GM21528 (cell line): Measurements from ENCODE around the gene OR5AU1.

ENCODE experiments used
- ATAC-seq: cut with Tn5 transposase; IDR thresholded peaks from one replicate; pipeline ENCODE4 v1.9.1; 2021; ENCODE audit warnings: mild to moderate bottlenecking, moderate library complexity; ENCODE audit not compliant: unreplicated experiment, low FRiP score

The OR5AU1 gene

GRCh38 chr14:21109377-21110138 is 46.3 kb downstream of the OR5AU1 start:
- no peak for ATAC-seq

GRCh38 chr14:21108791-21109190 is 47.1 kb downstream of the OR5AU1 start:
- ATAC-seq, result no peak

DNA sequence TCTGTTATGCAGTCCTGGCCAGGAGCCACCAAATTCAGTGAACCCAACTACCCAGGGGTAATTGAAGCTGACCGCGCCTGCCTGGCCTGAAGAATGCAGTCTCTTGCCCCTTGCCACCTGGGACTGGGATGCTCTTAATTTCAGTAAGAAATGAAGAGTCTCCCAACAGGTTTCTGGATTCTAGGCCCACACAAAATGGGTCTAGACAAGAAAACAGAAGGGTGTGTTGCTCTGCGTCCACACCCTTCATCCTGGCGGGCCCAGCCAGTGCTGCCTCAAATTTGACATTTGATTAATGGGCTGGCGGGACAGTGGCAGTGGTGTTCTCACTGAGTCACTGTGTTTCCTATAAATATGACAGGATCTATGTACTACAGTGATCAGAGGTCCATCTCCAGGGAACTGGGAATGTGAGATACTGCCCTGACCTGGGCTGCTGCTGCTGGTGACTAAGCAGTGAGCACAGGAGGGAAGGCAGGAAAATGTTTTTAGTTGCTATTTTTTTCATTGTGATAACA is 48.5 kb downstream of the OR5AU1 start:
- ATAC-seq, result no peak

DNA sequence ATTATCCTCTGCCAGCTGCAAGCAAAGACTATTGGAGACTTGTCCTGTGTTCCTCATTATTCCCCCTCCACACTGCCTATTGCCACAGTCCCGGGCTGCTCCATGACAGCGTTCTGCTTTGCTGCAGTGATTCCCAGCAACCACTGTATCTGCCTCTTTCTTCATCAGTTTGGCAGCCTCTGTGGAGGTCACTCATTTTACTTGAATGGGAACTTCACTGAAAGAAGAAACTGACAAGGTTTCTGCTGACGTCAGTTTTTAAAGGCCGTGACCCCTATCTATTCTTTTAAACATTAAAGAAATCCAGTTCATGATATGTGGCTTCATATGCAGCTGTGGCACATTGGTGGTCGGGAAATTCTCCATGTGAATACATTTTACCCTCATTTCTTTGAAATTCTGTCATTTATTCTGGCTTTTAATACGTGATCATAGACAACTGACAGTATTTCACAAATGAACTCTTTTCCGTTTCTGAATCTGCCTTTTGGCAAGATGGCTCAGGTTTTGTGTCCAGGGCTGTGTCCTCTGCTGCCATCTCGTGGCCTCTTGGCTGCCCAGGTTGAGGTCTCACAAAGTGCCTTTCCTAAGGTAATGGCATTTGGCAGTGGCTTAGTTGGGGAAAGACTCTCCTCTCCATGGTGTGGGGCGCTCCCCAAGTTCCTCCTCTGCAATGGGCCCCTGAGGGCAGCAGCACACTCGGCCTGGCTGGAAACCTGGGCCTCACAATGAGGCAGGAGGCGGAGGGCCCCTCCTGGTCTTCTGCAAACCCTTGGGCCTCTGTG is 49.2 kb downstream of the OR5AU1 start:
- no peak for ATAC-seq

DNA sequence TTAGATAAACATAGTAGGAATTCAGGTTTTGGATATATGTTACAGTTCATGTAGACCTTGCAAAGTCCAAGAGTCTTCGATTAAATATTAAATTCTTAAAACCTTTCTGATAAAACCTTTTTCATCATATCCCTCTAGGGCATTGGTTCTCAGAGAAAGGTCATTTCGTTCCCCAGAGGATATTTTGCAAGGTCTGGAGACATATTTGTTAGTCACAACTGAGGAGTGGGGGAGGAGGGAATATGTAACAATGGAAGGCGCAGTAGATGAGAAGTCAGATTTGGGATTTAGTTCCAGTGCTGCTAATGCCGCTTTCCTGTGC is 49.7 kb downstream of the OR5AU1 start:
- ATAC-seq, result no peak

- ATAC-seq, result no peak
Measured at GRCh38 chr14:21105095-21105494, 50.8 kb downstream of the OR5AU1 start.
